ENCODE data around the gene FSTL4.

GRCh38 chr5:133229931-133230664, 382.2 kb downstream of the FSTL4 start:
- TF ChIP-seq CTCF (IDR thresholded peaks at IDR 0.05) (no peak), POLR2A (IDR thresholded peaks at IDR 0.05) (no peak), POLR2AphosphoS5 (IDR thresholded peaks at IDR 0.05) (no peak)

Data from upper lobe of left lung (tissue), 4 donors.